ENCODE results near the gene CCSER1. TPM values are rescaled to one million over a fixed set of nuclear protein-coding genes. Genes with fewer than 3 reads are reported as not detected.

CCSER1 gene
- total RNA-seq, 1 donor from 2014 or later = 15.7 TPM

- no peaks in the 10 kb centered on the region for H3K9me3 Mint-ChIP-seq (ENCODE audit: unreplicated experiment)
- no peak overlapping the region for H3K27ac Mint-ChIP-seq (ENCODE audit: unreplicated experiment)
- H3K27me3 Mint-ChIP-seq (ENCODE audit: unreplicated experiment) = no peaks in the 10 kb centered on the region
- H3K4me3 Mint-ChIP-seq (ENCODE audit: unreplicated experiment) = no peak overlapping the region
- H3K4me1 Mint-ChIP-seq (ENCODE audit: low read depth, unreplicated experiment) = no peaks in the 10 kb centered on the region
- no peaks in the 10 kb centered on the region for H3K36me3 Mint-ChIP-seq (ENCODE audit: unreplicated experiment)
- TF ChIP-seq, protein P1, sequence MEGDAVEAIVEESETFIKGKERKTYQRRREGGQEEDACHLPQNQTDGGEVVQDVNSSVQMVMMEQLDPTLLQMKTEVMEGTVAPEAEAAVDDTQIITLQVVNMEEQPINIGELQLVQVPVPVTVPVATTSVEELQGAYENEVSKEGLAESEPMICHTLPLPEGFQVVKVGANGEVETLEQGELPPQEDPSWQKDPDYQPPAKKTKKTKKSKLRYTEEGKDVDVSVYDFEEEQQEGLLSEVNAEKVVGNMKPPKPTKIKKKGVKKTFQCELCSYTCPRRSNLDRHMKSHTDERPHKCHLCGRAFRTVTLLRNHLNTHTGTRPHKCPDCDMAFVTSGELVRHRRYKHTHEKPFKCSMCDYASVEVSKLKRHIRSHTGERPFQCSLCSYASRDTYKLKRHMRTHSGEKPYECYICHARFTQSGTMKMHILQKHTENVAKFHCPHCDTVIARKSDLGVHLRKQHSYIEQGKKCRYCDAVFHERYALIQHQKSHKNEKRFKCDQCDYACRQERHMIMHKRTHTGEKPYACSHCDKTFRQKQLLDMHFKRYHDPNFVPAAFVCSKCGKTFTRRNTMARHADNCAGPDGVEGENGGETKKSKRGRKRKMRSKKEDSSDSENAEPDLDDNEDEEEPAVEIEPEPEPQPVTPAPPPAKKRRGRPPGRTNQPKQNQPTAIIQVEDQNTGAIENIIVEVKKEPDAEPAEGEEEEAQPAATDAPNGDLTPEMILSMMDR (IDR thresholded peaks at IDR 0.05; ENCODE audit: partially characterized antibody, unreplicated experiment) = no peak
- no peak for DNase-seq
These were observed 795.0 kb downstream of the CCSER1 start for GRCh38 chr4:90922174-90922573.

DNA sequence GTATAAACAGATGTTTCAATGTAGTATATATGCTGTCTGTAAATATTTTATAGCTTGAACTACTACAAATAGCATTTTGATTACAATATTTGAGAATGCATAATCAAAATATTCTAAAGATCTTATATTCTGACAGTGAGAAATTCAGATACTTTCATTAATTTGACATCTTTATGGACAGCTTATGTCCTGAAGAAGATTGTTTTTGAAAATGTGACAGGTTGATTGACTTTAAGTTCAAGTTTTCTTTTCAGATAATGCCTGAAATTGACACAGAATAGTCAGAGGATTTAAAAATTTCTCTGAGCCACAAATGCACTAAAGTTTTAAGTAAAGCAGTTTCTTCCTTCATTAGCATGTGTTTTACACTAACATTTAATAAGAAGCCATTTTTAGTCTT lies 799.8 kb downstream of the CCSER1 start:
- TF ChIP-seq, protein P1 (IDR thresholded peaks at IDR 0.05; ENCODE audit: partially characterized antibody, unreplicated experiment) = no peak
- no peak for DNase-seq
- Mint-ChIP-seq H3K4me1 (ENCODE audit: low read depth, unreplicated experiment) (peaks cover 1% of the 10 kb centered on the region), H3K9me3 (ENCODE audit: unreplicated experiment) (no peaks in the 10 kb centered on the region), H3K27ac (ENCODE audit: unreplicated experiment) (no peak overlapping the region), H3K27me3 (ENCODE audit: unreplicated experiment) (no peaks in the 10 kb centered on the region), H3K36me3 (ENCODE audit: unreplicated experiment) (no peaks in the 10 kb centered on the region), H3K4me3 (ENCODE audit: unreplicated experiment) (no peak overlapping the region)

GRCh38 chr4:90943311-90943710 lies 816.1 kb downstream of the CCSER1 start:
- TF ChIP-seq, protein P1 (IDR thresholded peaks at IDR 0.05; ENCODE audit: partially characterized antibody, unreplicated experiment) = no peak
- Mint-ChIP-seq H3K9me3 (ENCODE audit: unreplicated experiment) (no peaks in the 10 kb centered on the region), H3K4me1 (ENCODE audit: low read depth, unreplicated experiment) (no peaks in the 10 kb centered on the region), H3K27ac (ENCODE audit: unreplicated experiment) (no peak overlapping the region), H3K4me3 (ENCODE audit: unreplicated experiment) (no peak overlapping the region), H3K27me3 (ENCODE audit: unreplicated experiment) (no peaks in the 10 kb centered on the region), H3K36me3 (ENCODE audit: unreplicated experiment) (no peaks in the 10 kb centered on the region)
- DNase-seq = no peak

DNA sequence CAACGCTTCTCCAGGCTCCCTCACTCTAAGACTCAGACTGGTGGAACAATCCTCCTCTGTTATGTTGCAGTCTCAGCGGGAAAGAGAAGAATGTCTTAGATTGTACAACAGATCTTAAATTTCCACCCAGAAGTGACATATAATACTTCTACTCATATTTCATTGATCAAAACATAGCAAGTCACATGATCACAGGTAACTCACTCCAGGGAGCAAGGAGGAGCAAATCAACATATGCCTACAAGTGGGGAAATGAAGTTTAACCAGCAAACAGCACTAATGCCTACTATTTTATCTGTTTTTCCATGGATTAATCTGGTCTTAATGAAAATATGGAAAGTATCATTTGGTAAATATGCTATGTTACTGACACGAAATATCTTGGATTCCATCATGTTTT lies 819.8 kb downstream of the CCSER1 start:
- no peaks in the 10 kb centered on the region for H3K27me3 Mint-ChIP-seq (ENCODE audit: unreplicated experiment)
- no peaks in the 10 kb centered on the region for H3K9me3 Mint-ChIP-seq (ENCODE audit: unreplicated experiment)
- no peak overlapping the region for H3K27ac Mint-ChIP-seq (ENCODE audit: unreplicated experiment)
- TF ChIP-seq, protein P1 (IDR thresholded peaks at IDR 0.05; ENCODE audit: partially characterized antibody, unreplicated experiment) = no peak
- no peaks in the 10 kb centered on the region for H3K36me3 Mint-ChIP-seq (ENCODE audit: unreplicated experiment)
- DNase-seq = no peak
- H3K4me3 Mint-ChIP-seq (ENCODE audit: unreplicated experiment) = no peak overlapping the region
- H3K4me1 Mint-ChIP-seq (ENCODE audit: low read depth, unreplicated experiment) = no peaks in the 10 kb centered on the region

DNA sequence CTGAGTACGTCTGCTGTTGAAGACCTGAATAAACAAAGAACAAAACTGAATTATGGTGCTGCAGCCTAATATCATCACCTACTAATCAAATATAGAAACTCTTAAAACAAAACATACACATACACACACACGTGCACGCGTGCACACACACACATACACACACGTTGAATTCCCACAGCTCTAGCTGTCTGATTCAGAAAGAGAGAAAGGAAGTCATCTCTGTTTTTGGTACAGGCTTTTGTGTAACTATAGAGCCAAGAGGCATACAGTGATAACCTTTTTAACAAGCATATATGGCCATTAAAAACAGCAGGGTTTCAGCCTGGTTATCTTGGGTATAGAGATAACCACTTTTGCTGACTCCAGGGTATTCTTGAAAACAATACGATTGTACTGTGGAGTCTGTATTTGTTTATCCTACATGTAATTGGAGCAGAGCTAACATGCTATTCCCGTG lies 823.2 kb downstream of the CCSER1 start:
- H3K27me3 Mint-ChIP-seq (ENCODE audit: unreplicated experiment) = no peaks in the 10 kb centered on the region
- H3K36me3 Mint-ChIP-seq (ENCODE audit: unreplicated experiment) = no peaks in the 10 kb centered on the region
- no peaks in the 10 kb centered on the region for H3K9me3 Mint-ChIP-seq (ENCODE audit: unreplicated experiment)
- TF ChIP-seq, protein P1 (IDR thresholded peaks at IDR 0.05; ENCODE audit: partially characterized antibody, unreplicated experiment) = no peak
- no peaks in the 10 kb centered on the region for H3K4me1 Mint-ChIP-seq (ENCODE audit: low read depth, unreplicated experiment)
- H3K27ac Mint-ChIP-seq (ENCODE audit: unreplicated experiment) = no peak overlapping the region
- no peak for DNase-seq
- no peak overlapping the region for H3K4me3 Mint-ChIP-seq (ENCODE audit: unreplicated experiment)
